ENCODE data around the gene RCAN2. TPM values are rescaled to one million over a fixed set of nuclear protein-coding genes. Genes with fewer than 3 reads are reported as not detected.

RCAN2 gene
- total RNA-seq, 5 donors from 2014 or later (not counting 1 experiment from before 2014, with no cell fraction given) = 0.15 to 2.5 (median 1.4) TPM

DNA sequence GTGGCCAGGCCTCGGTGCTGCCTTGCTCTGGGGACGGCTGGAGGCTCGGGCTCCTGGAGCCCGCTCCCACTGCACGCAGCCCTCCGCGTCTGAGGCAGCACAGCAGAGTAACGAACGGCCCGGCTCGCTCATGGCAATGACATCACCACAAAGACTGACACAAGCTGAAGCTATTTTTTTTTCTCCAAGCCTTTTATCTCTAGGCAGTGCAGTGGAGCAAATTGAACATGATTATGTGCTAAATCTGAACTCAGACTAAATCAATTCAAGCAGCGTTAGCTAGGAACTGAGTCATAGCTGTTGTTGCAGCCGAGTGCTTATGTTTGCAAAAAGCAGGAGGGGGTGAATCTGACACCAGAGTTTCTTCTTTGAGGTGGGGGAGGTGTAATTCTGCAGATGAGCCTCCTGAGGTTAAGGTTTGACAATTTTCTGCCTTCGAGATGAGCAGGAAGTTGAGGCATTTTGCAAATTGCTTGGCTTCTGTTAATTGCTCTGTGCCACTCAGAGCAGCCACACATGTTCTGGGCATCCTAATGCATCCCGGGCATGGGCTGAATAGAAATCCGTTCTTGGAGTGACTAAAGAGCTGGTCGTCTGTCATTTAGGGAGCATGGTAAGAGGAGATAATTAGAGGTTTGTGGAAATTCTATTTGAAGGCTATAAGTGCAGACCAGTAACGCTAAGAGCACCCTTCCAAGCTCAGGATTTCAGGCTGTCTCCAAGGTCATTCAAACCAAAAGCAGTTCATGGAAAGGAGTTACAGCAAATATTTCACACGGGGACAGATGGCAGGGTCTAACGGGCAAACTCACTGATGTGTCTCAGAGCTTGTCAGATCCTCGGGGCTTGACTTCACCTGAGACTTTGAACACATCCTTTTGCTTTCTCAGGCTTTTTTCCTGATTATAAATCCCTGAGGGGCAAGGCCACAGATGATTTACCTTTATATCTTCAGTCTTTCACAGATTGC, 165.4 kb downstream of the RCAN2 start:
- H3K4me1 Mint-ChIP-seq = peaks cover 0 to 7% (median 3%) of the 10 kb centered on the region in 3 donors
- ChIA-PET CTCF (interaction anchor here in 1 of 2 donors (0.7 kb wide), 1 partner anchor 11 kb away, joined by 3 read pairs; no protein-coding TSS in a partner anchor), POLR2A (interaction anchor here in 1 of 2 donors (0.5 kb wide), 1 partner anchor 52 kb away, joined by 3 read pairs; no protein-coding TSS in a partner anchor)
- Histone ChIP-seq H3K36me3 (ENCODE audit: control insufficient read depth in 2 of 2, extremely low read depth in 1 of 2, insufficient read depth in 1 of 2, low read length in 1 of 2) (no peaks in the 10 kb centered on the region), H3K4me1 (ENCODE audit: control insufficient read depth in 1 of 2, extremely low read depth in 1 of 2, insufficient read depth in 2 of 2, low read length in 2 of 2) (peaks cover 2 to 5% of the 10 kb centered on the region in 2 experiments), H3K9me3 (no peaks in the 10 kb centered on the region), H3K27me3 (replicated peaks in 1 of 2; ENCODE audit: control insufficient read depth in 2 of 2, extremely low read depth in 1 of 2, insufficient read depth in 2 of 2, low read length in 1 of 2) (no peaks in the 10 kb centered on the region), H3K27ac (ENCODE audit: low read length) (peak overlapping the region; percentile 25), H3K4me3 (ENCODE audit: control insufficient read depth in 1 of 2, extremely low read depth in 1 of 2, low read length in 1 of 2) (peak overlapping the region in 1 of 2 donors; percentile 8)
- ATAC-seq (replicated peaks in 1 of 4) (peak; percentile 27 to 78 (median 42)), DNase-seq (peak in 4 of 35 experiments; percentile 1 to 49 (median 6))
- peak overlapping the region in 1 of 2 donors; percentile 68 for H3K27ac Mint-ChIP-seq
- H3K9me3 Mint-ChIP-seq = no peaks in the 10 kb centered on the region
- WGBS (ENCODE audit: insufficient coverage) = 47% methylated on average over 21 of the region's 21 CpGs
- no peak overlapping the region for H3K4me3 Mint-ChIP-seq
- no peaks in the 10 kb centered on the region for H3K36me3 Mint-ChIP-seq
- H3K27me3 Mint-ChIP-seq = peaks cover 10 to 21% of the 10 kb centered on the region in 2 donors

DNA sequence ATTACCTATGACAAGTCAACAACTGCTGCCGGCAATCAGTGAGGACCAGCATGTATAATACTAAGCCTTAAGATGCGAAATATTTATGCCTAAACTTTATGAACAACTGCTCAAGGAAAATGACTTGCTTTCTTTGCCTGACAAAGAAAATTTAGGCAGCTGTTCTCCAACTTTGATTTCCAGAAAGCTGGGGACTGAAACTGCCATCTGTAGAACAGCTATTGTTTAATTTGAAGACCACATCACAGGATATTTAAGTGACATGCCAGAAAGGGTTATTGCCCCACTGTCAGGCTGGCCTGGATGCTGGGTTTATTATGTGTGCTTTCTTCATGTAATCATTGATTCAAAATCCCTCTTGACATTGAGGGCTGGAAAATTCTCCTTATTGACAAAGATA, 166.5 kb downstream of the RCAN2 start:
- H3K36me3 ChIP-seq (ENCODE audit: control insufficient read depth in 2 of 2, extremely low read depth in 1 of 2, insufficient read depth in 1 of 2, low read length in 1 of 2) = no peaks in the 10 kb centered on the region
- Mint-ChIP-seq H3K36me3 (no peaks in the 10 kb centered on the region), H3K4me3 (no peak overlapping the region), H3K27me3 (peaks cover 3 to 16% of the 10 kb centered on the region in 2 donors), H3K4me1 (peaks cover 0 to 7% (median 3%) of the 10 kb centered on the region in 3 donors), H3K27ac (no peak overlapping the region), H3K9me3 (no peaks in the 10 kb centered on the region)
- DNase-seq (no peak), ATAC-seq (replicated peaks in 1 of 4) (no peak)
- H3K27ac ChIP-seq (ENCODE audit: low read length) = no peak overlapping the region
- H3K27me3 ChIP-seq (replicated peaks in 1 of 2; ENCODE audit: control insufficient read depth in 2 of 2, extremely low read depth in 1 of 2, insufficient read depth in 2 of 2, low read length in 1 of 2) = no peaks in the 10 kb centered on the region
- no peak overlapping the region for H3K4me3 ChIP-seq (ENCODE audit: control insufficient read depth in 1 of 2, extremely low read depth in 1 of 2, low read length in 1 of 2)
- H3K4me1 ChIP-seq (ENCODE audit: control insufficient read depth in 1 of 2, extremely low read depth in 1 of 2, insufficient read depth in 2 of 2, low read length in 2 of 2) = peaks cover 2 to 5% of the 10 kb centered on the region in 2 experiments
- H3K9me3 ChIP-seq = no peaks in the 10 kb centered on the region
- CTCF ChIA-PET = no interaction called here
- WGBS (ENCODE audit: insufficient coverage) = 92% methylated on average over 2 of the region's 2 CpGs
- POLR2A ChIA-PET = no interaction called here

DNA sequence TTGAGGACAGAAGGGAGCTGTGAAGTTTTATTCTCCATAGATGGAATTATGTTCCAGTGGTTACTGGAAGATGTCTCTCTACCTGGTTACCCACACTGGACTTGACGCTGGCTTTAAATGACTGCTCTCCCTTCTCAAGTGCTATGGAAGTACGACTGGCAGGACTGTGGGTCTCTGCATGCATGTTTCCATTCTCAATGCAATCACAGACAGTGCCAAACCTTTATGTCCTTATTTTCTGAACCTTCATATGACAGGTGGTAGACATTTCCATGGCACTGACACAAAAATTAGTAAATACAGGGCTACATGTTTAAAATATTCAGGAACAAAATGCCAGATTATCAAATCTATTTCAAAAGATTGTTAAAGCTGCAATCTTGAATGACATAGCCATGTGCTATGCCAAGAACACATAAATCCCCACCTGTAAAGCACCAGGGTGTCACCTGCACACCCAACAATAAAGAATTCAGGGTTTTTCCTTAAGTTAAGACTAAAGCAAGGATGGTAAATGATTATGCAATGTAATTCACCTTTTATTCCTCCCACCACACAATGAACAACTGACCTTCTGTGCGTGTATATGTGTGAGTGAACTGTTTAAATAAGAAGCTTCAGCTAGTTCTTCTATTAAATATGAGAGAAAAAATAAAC, 167.2 kb downstream of the RCAN2 start:
- H3K27ac Mint-ChIP-seq = no peak overlapping the region
- no peaks in the 10 kb centered on the region for H3K36me3 Mint-ChIP-seq
- H3K4me1 ChIP-seq (ENCODE audit: control insufficient read depth in 1 of 2, extremely low read depth in 1 of 2, insufficient read depth in 2 of 2, low read length in 2 of 2) = peaks cover 2 to 5% of the 10 kb centered on the region in 2 experiments
- no peak overlapping the region for H3K27ac ChIP-seq (ENCODE audit: low read length)
- no peak overlapping the region for H3K4me3 Mint-ChIP-seq
- CTCF ChIA-PET = no interaction called here
- H3K4me1 Mint-ChIP-seq = peaks cover 0 to 7% (median 3%) of the 10 kb centered on the region in 3 donors
- H3K27me3 ChIP-seq (replicated peaks in 1 of 2; ENCODE audit: control insufficient read depth in 2 of 2, extremely low read depth in 1 of 2, insufficient read depth in 2 of 2, low read length in 1 of 2) = no peaks in the 10 kb centered on the region
- H3K9me3 Mint-ChIP-seq = no peaks in the 10 kb centered on the region
- no peaks in the 10 kb centered on the region for H3K9me3 ChIP-seq
- 73% methylated on average over 2 of the region's 3 CpGs for WGBS (ENCODE audit: insufficient coverage)
- no peak for DNase-seq
- H3K36me3 ChIP-seq (ENCODE audit: control insufficient read depth in 2 of 2, extremely low read depth in 1 of 2, insufficient read depth in 1 of 2, low read length in 1 of 2) = no peaks in the 10 kb centered on the region
- peaks cover 3 to 14% of the 10 kb centered on the region in 2 donors for H3K27me3 Mint-ChIP-seq
- ATAC-seq (replicated peaks in 1 of 4) = no peak
- POLR2A ChIA-PET = interaction anchor here in 1 of 2 donors (0.6 kb wide), 1 partner anchor 196 kb away, joined by 3 read pairs; no protein-coding TSS in a partner anchor
- no peak overlapping the region for H3K4me3 ChIP-seq (ENCODE audit: control insufficient read depth in 1 of 2, extremely low read depth in 1 of 2, low read length in 1 of 2)

- no peaks in the 10 kb centered on the region for H3K9me3 Mint-ChIP-seq
- no peaks in the 10 kb centered on the region for H3K36me3 Mint-ChIP-seq
- Histone ChIP-seq H3K27ac (ENCODE audit: low read length) (no peak overlapping the region), H3K9me3 (no peaks in the 10 kb centered on the region), H3K4me3 (ENCODE audit: control insufficient read depth in 1 of 2, extremely low read depth in 1 of 2, low read length in 1 of 2) (no peak overlapping the region), H3K36me3 (ENCODE audit: control insufficient read depth in 2 of 2, extremely low read depth in 1 of 2, insufficient read depth in 1 of 2, low read length in 1 of 2) (no peaks in the 10 kb centered on the region), H3K27me3 (replicated peaks in 1 of 2; ENCODE audit: control insufficient read depth in 2 of 2, extremely low read depth in 1 of 2, insufficient read depth in 2 of 2, low read length in 1 of 2) (no peaks in the 10 kb centered on the region), H3K4me1 (ENCODE audit: control insufficient read depth in 1 of 2, extremely low read depth in 1 of 2, insufficient read depth in 2 of 2, low read length in 2 of 2) (peaks cover 2 to 5% of the 10 kb centered on the region in 2 experiments)
- ATAC-seq (replicated peaks in 1 of 4) (peak in 1 of 4 experiments; percentile 36), DNase-seq (no peak)
- POLR2A ChIA-PET = interaction anchor here in 1 of 2 donors (0.6 kb wide), 1 partner anchor 195 kb away, joined by 3 read pairs; no protein-coding TSS in a partner anchor
- H3K27me3 Mint-ChIP-seq = peaks cover 0 to 10% of the 10 kb centered on the region in 2 donors
- no peak overlapping the region for H3K4me3 Mint-ChIP-seq
- peaks cover 0 to 7% (median 3%) of the 10 kb centered on the region in 3 donors for H3K4me1 Mint-ChIP-seq
- WGBS (ENCODE audit: insufficient coverage) = 35% methylated on average over 2 of the region's 4 CpGs
- no peak overlapping the region for H3K27ac Mint-ChIP-seq
- CTCF ChIA-PET = no interaction called here
Measured at GRCh38 chr6:46323312-46323965, 167.8 kb downstream of the RCAN2 start.

GRCh38 chr6:46320505-46320904, 170.7 kb downstream of the RCAN2 start:
- CTCF ChIA-PET = no interaction called here
- WGBS (ENCODE audit: insufficient coverage) = 67% methylated on average over 1 of the region's 2 CpGs
- POLR2A ChIA-PET = no interaction called here
- Mint-ChIP-seq H3K4me1 (peaks cover 0 to 2% (median 1%) of the 10 kb centered on the region in 3 donors), H3K36me3 (no peaks in the 10 kb centered on the region), H3K27ac (no peak overlapping the region), H3K9me3 (no peaks in the 10 kb centered on the region), H3K27me3 (peaks cover 0 to 6% of the 10 kb centered on the region in 2 donors), H3K4me3 (no peak overlapping the region)
- H3K27me3 ChIP-seq (replicated peaks in 1 of 2; ENCODE audit: control insufficient read depth in 2 of 2, extremely low read depth in 1 of 2, insufficient read depth in 2 of 2, low read length in 1 of 2) = no peaks in the 10 kb centered on the region
- no peak overlapping the region for H3K27ac ChIP-seq (ENCODE audit: low read length)
- H3K4me3 ChIP-seq (ENCODE audit: control insufficient read depth in 1 of 2, extremely low read depth in 1 of 2, low read length in 1 of 2) = no peak overlapping the region
- H3K36me3 ChIP-seq (ENCODE audit: control insufficient read depth in 2 of 2, extremely low read depth in 1 of 2, insufficient read depth in 1 of 2, low read length in 1 of 2) = no peaks in the 10 kb centered on the region
- DNase-seq (no peak), ATAC-seq (replicated peaks in 1 of 4) (no peak)
- no peaks in the 10 kb centered on the region for H3K4me1 ChIP-seq (ENCODE audit: control insufficient read depth in 1 of 2, extremely low read depth in 1 of 2, insufficient read depth in 2 of 2, low read length in 2 of 2)
- H3K9me3 ChIP-seq = no peaks in the 10 kb centered on the region

DNA sequence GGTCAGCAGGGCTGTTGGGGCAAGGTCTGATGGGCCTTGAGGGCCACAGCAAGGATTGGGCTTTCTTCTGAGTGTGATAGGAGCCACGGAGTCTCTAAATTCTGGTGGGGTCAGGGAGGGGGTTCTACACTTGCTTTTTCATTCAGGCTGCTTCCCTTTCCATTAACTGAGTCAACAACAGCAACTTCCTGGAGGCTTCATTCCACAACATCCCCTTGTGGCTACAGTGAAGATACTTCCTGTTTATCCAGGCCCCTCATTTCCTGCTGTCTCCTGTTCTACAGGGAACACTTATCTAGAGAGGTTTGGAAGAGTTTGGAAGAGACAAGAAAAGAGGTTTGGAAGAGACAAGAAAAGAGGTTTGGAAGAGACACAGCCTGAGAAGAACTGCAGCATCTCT, 175.7 kb downstream of the RCAN2 start:
- ATAC-seq (replicated peaks in 1 of 4) = no peak
- H3K27me3 Mint-ChIP-seq = peaks cover 0 to 6% of the 10 kb centered on the region in 2 donors
- H3K9me3 ChIP-seq = no peaks in the 10 kb centered on the region
- H3K36me3 Mint-ChIP-seq = no peaks in the 10 kb centered on the region
- H3K4me1 ChIP-seq (ENCODE audit: control insufficient read depth in 1 of 2, extremely low read depth in 1 of 2, insufficient read depth in 2 of 2, low read length in 2 of 2) = no peaks in the 10 kb centered on the region
- no peaks in the 10 kb centered on the region for H3K36me3 ChIP-seq (ENCODE audit: control insufficient read depth in 2 of 2, extremely low read depth in 1 of 2, insufficient read depth in 1 of 2, low read length in 1 of 2)
- H3K4me1 Mint-ChIP-seq = peaks cover 0 to 8% (median 3%) of the 10 kb centered on the region in 3 donors
- H3K9me3 Mint-ChIP-seq = no peaks in the 10 kb centered on the region
- H3K4me3 ChIP-seq (ENCODE audit: control insufficient read depth in 1 of 2, extremely low read depth in 1 of 2, low read length in 1 of 2) = no peak overlapping the region
- no peak for DNase-seq
- no peak overlapping the region for H3K4me3 Mint-ChIP-seq
- H3K27ac ChIP-seq (ENCODE audit: low read length) = no peak overlapping the region
- no peak overlapping the region for H3K27ac Mint-ChIP-seq
- no peaks in the 10 kb centered on the region for H3K27me3 ChIP-seq (replicated peaks in 1 of 2; ENCODE audit: control insufficient read depth in 2 of 2, extremely low read depth in 1 of 2, insufficient read depth in 2 of 2, low read length in 1 of 2)
- POLR2A ChIA-PET = no interaction called here
- WGBS (ENCODE audit: insufficient coverage) = no CpG with 5 or more reads among the region's 1 CpG
- CTCF ChIA-PET = no interaction called here

Measured in T-cell (primary cell).